ENCODE measurements around the gene C7.

Gene C7

GRCh38 chr5:40928886-40929448, 19.7 kb downstream of the C7 start:
- DNase-seq = no peak

GRCh38 chr5:40932766-40933165, 23.5 kb downstream of the C7 start:
- DNase-seq = no peak

DNA sequence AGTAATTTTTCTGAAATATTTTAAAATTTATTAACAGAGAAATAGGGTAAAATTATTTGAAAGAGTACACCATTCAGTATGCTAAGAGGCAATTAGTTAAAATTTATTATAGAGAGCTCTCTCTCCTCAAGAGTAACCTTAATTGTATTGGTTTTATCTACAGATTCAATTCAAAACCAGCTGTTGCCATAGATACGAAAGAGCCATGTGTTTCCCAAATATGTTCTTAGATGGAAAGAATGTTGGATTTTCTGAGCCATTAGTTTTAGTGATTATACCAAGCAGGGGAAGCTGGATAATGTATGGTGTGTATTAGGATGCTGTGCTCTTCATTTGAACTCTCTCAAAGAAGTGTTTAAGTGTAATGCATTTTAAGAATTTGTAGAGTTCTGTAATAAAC, 27.8 kb downstream of the C7 start:
- DNase-seq = no peak

- no peak for DNase-seq
These were observed 30.5 kb downstream of the C7 start for GRCh38 chr5:40939753-40940152.

DNA sequence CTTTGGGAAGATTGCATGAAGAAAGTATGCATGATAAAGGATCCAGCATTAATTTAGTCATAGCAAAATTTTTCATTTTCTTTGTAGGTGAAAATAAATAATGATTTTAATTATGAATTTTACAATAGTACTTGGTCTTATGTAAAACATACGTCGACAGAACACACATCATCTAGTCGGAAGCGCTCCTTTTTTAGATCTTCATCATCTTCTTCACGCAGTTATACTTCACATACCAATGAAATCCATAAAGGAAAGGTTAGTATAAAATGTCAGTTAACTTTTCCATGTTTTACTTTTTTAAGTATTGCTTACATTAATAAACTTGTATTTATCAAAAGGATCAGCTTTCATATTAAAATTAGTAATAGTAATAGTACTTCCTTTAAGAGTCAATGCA, 35.8 kb downstream of the C7 start:
- DNase-seq = no peak

GRCh38 chr5:40955313-40955712, 46.0 kb downstream of the C7 start:
- DNase-seq = no peak

- DNase-seq = no peak
These were observed 47.8 kb downstream of the C7 start for GRCh38 chr5:40957048-40957447.

- DNase-seq = no peak
These were observed 49.5 kb downstream of the C7 start for GRCh38 chr5:40958811-40959210.

GRCh38 chr5:40960037-40960436, 50.7 kb downstream of the C7 start:
- no peak for DNase-seq

- no peak for DNase-seq
These were observed 53.1 kb downstream of the C7 start for GRCh38 chr5:40962207-40962955.

DNA sequence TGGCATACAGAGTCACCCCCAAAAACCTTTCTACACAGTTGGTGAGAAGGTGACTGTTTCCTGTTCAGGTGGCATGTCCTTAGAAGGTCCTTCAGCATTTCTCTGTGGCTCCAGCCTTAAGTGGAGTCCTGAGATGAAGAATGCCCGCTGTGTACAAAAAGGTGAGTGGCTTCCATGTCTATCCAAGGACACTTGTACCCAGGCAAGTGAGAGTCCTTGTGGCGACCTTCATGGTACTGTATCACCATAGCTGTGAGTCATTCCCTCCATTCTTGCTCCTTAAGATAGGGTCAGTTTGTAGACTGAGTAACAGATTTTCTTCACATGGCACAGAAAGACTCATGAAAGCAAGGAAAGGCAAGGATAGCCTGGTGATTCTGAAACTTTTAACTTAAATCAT, 63.1 kb downstream of the C7 start:
- DNase-seq = no peak

DNA sequence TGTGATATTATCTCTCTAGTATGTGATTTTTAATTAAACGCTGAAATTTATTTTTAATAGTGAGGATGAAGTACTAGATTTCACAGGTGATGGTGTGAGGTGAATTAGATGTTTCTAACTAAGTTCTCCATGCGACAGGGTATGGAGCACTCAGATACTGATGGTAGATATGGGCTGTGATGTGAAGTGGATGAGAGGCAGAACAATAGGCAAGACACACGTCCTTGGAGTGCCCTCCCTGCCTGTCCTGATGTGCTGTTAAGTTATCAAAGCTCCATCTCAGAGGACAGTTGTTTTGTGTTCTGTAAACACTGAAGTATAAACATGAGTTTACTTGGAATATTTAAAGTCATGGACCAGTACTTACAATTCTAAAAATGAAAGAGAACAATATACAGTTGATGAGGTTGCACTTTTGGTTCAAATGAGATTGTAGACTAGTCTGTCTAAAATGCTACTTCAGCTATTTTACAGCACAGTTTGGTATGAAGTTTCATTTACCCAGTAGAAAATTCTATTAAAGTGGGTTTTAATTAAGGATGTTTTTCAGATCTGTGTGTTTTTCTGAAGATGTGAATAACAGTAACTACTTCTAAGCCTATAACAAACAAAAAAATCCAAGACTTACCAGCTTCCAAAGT, 64.2 kb downstream of the C7 start:
- no peak for DNase-seq

DNA sequence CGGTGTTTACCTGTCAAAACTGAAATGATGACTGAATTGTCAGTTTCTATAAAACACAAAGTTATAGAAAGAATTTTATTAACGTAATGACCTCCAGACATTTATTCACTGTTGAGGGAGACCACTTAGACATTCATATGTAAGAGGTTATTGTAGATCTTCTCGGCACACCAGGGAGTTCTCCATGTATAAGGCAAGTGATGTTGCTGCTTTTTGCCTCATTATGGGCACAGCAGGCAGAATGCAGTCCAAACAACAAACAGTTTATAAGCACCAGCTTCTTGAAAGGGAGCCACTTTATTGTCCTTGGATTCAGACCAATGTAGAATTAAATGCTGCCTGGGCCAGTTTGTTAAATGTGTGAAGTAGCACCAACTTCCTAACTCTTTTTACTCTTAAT, 66.7 kb downstream of the C7 start:
- DNase-seq = no peak

DNA sequence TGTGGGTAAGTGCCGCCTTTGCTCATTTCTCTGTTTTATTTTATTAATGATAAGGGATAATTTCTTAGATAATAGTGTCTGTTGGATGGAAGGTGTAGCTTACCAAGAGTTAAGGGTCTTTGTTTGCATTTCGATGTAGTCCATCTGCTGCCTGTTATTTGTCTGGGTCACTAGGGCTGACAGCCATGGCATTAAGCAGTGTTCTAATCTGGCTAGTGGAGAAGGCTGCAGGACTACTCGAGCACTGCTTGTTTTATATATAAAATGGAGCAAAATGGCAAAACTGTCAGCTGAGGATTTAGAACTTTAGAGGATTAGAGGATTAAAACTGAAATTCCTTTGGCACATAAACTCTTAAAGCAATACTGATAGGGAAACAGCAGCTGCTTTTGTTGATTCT, 67.5 kb downstream of the C7 start:
- no peak for DNase-seq

- DNase-seq = no peak
These were observed 72.1 kb downstream of the C7 start for GRCh38 chr5:40981420-40981819.

- DNase-seq = no peak
These were observed 74.5 kb downstream of the C7 start for GRCh38 chr5:40983781-40984180.

DNA sequence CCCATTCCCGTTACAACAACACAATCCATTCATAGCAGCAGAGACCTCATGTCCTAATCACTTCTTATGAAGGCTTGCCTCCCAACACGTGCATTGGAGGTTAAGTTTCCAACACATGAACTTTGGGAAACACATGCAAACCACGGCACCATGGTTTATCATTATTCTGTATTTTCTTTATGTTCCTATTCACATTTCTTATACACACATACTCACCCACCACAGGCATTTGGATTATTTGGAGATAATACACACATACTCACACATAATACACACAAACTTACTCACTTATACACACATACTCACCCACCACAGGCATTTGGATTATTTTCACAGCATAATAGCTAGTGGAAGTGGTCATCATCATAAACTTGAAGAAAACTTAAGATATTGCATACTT, 75.6 kb downstream of the C7 start:
- no peak for DNase-seq

DNA sequence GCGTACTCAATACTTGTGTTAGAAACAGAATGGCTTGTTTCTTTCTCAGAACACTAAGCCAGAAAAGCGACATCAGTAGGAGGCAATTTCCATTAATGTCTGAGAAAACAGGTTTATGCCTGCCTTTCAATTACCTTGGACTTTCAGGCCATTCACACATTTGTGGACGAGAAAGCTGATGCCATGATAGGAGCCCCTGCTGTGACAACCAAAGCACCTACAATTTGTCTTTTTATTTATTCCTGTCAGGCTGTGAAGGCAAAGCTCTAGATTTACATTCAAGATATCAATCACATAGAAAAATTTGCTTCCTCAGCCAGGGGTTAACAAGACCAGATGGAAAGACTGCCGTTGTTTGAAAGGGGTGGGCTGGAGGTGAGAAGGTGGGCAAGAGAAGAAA, 76.2 kb downstream of the C7 start:
- DNase-seq = no peak

DNA sequence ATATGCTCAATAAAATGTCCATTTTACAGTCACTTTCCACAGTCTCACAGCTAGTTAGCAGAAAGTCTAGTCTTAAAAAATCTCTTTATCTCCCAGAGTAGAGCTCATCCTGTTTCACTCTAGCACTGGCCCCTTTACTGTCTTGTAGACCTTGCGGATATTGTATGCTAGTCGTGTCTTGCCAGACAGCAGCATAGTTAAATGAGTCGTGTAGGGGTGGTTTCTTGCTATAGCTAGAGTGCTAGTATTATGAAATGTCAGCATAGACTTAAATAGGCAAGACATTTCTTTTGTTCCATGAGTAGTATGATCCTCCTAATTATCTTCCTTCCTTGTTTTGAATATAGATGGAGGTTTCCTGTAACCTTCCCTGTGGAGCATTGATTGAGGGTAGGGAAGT, 77.4 kb downstream of the C7 start:
- DNase-seq = no peak

GRCh38 chr5:40987349-40987748, 78.1 kb downstream of the C7 start:
- no peak for DNase-seq

GRCh38 chr5:40988746-40989510, 79.6 kb downstream of the C7 start:
- no peak for DNase-seq

DNA sequence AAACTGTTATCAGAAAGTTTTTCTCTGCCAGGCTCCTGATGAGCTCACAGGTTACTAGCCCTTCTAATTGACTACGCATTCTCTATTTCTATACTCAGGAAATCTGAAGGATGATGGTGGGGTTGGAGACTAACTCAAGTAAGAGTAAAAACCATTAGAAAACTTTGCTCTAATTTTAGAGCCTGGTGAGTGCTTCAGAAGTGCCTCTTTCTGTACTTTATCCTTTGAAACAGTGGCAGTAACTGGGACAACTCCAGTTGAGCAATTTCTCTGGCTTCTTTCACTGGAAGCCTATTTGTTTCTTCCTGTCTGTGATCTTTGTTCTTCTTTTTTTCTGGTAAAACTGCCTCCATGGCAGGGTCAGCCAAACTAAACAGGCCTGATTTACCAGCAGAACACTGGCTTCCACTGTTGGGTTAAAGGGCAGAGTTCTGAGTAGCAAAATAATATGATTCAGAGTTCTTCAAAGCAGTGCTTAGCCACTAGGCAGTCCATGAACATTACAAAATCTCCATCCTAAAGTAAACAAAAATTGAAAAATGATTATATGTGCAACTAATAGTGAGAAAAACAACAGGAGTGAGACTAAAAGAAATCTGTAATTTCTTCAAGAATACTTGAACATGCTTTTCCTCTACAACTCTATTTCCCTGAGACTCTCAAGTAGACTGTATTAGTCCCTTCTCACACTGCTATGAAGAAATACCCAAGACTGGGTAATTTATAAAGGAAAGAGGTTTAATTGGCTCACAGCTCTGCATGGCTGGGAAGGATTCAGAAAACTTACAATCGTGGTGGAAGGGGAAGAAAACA, 82.1 kb downstream of the C7 start:
- DNase-seq = no peak

DNA sequence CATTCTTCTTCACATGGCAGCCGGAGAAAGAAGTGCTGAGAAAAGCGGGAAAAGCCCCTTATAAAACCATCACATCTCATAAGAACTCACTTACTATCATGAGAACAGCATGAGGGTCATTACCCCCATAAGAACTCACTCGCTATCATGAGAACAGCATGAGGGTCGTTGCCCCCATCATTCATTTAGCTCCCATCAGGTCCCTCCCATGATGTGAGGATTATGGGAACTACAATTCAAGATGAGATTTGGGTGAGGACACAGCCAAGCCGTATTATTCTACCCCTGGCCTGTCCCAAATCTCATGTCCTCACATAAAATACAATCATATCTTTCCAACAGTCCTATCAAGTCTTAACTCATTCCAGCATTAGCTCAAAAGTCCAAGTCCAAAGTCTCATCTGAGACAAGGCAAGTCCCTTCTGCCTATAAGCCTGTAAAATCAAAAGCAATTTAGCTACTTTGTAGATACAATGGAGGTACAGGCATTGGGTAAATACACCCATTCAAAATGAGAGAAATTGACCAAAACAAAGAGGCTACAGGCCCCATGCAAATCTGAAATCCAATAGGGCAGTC, 82.8 kb downstream of the C7 start:
- DNase-seq = no peak

Measured in NCI-H1436 treated with DMSO at 0.1 percent for 48 hours (cell line).